GM11168 (cell line): ENCODE measurements around the gene SOCS6.

ENCODE experiments used
- in situ Hi-C: fragments of 300-500 bp; cut with MboI; formaldehyde crosslinking; loops from one replicate; pipeline ENCODE4 v1.12.0; 2022; ENCODE audit warnings: low sequenced_read_pairs; ENCODE audit not compliant: unreplicated experiment

The SOCS6 gene

GRCh38 chr18:70314151-70314782, 25.4 kb downstream of the SOCS6 start:
- in situ Hi-C loops, result no loop called here

GRCh38 chr18:70319187-70319586, 30.3 kb downstream of the SOCS6 start:
- in situ Hi-C loops, result no loop called here

GRCh38 chr18:70321616-70322015, 32.8 kb downstream of the SOCS6 start:
- in situ Hi-C loops, result no loop called here

GRCh38 chr18:70322385-70322784, 33.5 kb downstream of the SOCS6 start:
- in situ Hi-C loops, result no loop called here

- in situ Hi-C loops, result no loop called here
Observed at GRCh38 chr18:70322928-70323327, 34.1 kb downstream of the SOCS6 start.

GRCh38 chr18:70324897-70325296, 36.1 kb downstream of the SOCS6 start:
- in situ Hi-C loops, result no loop called here

GRCh38 chr18:70326255-70326654, 37.4 kb downstream of the SOCS6 start:
- in situ Hi-C loops, result no loop called here

- in situ Hi-C loops, result no loop called here
Observed at GRCh38 chr18:70328169-70328568, 39.3 kb downstream of the SOCS6 start.

GRCh38 chr18:70329071-70329470, 40.2 kb downstream of the SOCS6 start:
- in situ Hi-C loops, result no loop called here

GRCh38 chr18:70330887-70331286, 42.0 kb downstream of the SOCS6 start:
- in situ Hi-C loops, result no loop called here

- in situ Hi-C loops, result no loop called here
Observed at GRCh38 chr18:70331456-70332097, 42.7 kb downstream of the SOCS6 start.

GRCh38 chr18:70332694-70333093, 43.8 kb downstream of the SOCS6 start:
- in situ Hi-C loops, result no loop called here

- in situ Hi-C loops, result no loop called here
Observed at GRCh38 chr18:70333316-70333715, 44.5 kb downstream of the SOCS6 start.

GRCh38 chr18:70333757-70334156, 44.9 kb downstream of the SOCS6 start:
- in situ Hi-C loops, result no loop called here

- in situ Hi-C loops, result no loop called here
Observed at GRCh38 chr18:70334264-70334663, 45.4 kb downstream of the SOCS6 start.

- in situ Hi-C loops, result no loop called here
Observed at GRCh38 chr18:70334728-70335329, 46.0 kb downstream of the SOCS6 start.

- in situ Hi-C loops, result no loop called here
Observed at GRCh38 chr18:70335892-70336726, 47.3 kb downstream of the SOCS6 start.

- in situ Hi-C loops, result no loop called here
Observed at GRCh38 chr18:70337139-70337972, 48.5 kb downstream of the SOCS6 start.

- in situ Hi-C loops, result no loop called here
Observed at GRCh38 chr18:70338890-70339289, 50.0 kb downstream of the SOCS6 start.

- in situ Hi-C loops, result no loop called here
Observed at GRCh38 chr18:70339915-70340314, 51.1 kb downstream of the SOCS6 start.
